ENCODE results near the gene NKX6-2.
A peak's percentile ranks its signal among the peaks of the same experiment; 100 is the strongest.
"Not testable (repeated sequence)": the region's sequence is repeated elsewhere in the genome, so short reads cannot be mapped to it uniquely, and the experiment has no call there.

NKX6-2 gene

GRCh38 chr10:132777441-132777840, 8.5 kb downstream of the NKX6-2 start:
- DNase-seq, result no peak

GRCh38 chr10:132776821-132777220, 9.1 kb downstream of the NKX6-2 start:
- DNase-seq, result no peak

DNA sequence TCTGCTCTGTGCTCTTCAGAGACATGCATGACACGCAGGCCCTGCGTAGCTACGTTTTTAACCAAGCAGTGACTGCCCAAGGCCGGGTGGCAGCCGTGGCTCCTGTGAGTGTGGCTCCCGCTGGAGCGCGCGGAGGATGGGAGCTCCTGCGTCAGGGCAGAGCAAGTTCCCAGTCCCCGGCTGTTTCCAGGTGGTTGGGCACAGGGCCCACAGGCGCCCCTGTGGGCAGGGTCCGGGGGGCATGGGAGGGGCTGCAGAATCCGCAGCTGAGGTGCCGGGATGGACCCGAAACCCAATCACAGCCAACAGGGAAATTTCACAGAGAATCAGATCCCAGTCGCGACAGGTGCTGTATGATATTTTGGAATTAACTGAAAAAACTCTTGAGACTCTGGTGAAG, 9.8 kb downstream of the NKX6-2 start:
- no peak for DNase-seq

DNA sequence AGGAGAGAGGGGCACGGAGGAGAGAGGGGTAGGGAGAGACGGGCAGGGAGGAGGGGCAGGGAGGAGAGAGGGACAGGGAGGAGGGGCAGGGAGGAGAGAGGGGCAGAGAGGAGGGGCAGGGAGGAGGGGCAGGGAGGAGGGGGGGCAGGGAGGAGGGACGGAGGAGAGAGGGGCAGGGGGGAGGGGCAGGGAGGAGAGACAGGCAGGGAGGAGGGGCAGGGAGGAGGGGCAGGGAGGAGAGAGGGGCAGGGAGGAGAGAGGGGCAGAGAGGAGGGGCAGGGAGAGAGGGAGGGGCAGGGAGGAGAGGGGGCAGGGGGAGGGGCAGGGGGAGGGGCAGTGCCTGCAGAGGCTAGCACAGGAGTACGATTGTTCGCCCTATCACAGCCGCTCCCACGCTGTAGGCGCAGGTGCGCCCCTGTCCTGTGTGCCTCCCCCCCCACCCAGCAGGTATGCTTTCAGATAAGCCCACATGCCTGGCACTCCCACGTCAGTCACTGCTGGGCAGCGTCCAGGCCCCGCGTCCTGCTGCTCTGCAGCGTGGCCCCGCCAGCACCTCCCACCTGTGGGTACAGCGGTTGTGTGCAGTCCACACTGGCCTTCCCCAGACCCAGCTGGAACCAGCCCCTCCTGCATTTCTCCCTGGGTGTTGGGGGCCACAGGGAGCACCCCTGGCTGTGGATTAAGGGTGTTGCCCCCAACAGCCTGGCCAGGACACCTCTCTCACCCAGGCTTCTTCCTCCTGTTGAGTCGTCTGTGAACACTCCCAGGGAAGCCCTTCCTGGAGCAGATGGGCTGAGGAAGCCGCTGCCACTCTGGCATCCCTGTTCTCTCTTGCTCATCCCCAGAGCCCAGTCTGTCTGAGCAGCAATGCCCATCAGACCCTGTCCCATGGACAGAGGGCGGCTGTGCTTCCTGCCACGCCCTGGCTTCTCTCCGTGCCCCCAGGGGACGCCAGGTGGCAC, 10.8 kb downstream of the NKX6-2 start:
- DNase-seq, result peak in 1 of 5 experiments; percentile 15

- no peak for DNase-seq
Measured at GRCh38 chr10:132774181-132774901, 11.6 kb downstream of the NKX6-2 start.

GRCh38 chr10:132772816-132773215, 13.1 kb downstream of the NKX6-2 start:
- DNase-seq, result not testable (repeated sequence)

- no peak for DNase-seq
Measured at GRCh38 chr10:132770061-132771021, 15.6 kb downstream of the NKX6-2 start.

DNA sequence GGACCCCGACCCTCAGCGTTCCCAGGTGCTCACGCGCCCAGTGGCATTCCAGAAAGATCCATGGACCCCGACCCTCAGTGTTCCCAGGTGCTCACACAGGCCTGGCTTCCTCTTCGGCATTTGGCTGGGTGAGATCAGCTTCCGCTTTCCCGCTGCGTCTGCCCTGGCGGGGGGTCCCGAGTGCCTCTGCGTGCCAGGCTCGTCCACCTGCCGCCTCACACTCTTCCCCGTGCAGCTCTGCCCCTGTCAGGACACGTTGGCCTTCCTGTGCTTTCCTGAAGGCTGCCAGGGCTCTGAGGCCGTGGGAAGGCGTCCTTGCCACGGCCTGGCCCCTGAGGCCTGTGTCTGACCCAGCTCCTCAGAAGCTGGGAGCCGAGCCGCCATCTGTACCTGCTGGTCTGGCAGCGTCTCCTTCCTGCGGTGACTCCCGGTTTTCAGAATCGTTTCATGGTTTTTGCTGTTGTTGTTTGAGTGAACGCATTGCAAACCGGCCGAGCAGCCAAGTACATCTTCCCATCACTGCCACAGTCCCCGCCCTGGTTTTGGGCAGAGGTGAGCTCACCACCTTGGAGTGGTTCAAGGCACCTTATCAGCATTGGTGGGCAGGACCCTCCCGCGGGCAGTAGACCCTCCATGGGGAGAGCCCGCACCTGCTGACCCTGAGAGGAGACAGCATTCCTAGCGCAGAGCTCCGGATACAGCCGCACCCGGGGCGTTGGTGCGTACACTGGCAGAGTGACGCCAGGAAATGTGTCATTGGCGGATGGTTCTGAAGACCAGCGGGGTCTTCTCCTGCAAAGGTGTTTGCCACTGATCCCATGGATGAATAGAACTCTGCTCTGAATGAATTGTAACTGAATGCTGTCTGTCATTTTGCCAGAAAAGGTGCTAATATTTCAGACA, 17.4 kb downstream of the NKX6-2 start:
- no peak for DNase-seq

DNA sequence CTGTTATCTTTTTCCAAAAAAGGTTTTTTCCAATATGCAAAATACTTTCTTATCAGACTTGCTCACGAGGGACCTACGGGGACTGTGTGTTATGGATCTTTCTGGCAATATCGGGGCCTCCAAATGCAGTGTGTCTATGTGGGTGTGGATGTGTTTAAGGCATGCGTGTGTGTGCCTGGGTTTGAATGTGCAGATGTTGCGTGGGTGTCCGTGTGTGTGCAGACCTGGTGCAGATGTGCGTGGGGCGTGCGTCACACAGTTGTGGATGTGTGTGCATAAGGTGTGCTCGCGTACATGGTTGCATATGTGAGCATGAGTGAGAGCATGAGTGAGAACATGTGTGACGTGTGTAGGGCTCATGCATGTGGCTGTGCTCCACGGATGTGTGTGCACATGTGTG, 19.7 kb downstream of the NKX6-2 start:
- no peak for DNase-seq

- DNase-seq, result no peak
Measured at GRCh38 chr10:132765435-132765834, 20.5 kb downstream of the NKX6-2 start.

GRCh38 chr10:132764108-132764507, 21.8 kb downstream of the NKX6-2 start:
- no peak for DNase-seq

- no peak for DNase-seq
Measured at GRCh38 chr10:132763545-132763944, 22.4 kb downstream of the NKX6-2 start.

DNA sequence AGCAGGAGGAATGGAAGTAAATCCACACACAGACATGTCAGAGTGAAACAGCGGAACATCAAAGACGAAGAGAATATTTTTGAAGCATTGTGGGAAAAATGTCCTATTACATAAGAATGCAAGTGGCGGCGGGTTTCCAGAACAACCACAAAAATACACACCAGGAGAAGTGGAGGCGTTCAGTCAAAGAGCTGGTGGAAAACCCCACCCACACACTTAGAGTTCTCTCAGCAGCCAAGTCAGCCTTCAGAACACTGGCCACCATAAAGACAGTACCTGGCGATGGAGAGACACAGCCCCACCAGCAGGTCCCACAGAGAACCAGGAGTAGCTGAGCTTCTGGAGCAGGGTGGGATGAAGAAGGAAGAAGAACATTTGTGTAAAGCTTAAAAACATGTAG, 23.7 kb downstream of the NKX6-2 start:
- no peak for DNase-seq

- no peak for DNase-seq
Measured at GRCh38 chr10:132761395-132762060, 24.4 kb downstream of the NKX6-2 start.

DNA sequence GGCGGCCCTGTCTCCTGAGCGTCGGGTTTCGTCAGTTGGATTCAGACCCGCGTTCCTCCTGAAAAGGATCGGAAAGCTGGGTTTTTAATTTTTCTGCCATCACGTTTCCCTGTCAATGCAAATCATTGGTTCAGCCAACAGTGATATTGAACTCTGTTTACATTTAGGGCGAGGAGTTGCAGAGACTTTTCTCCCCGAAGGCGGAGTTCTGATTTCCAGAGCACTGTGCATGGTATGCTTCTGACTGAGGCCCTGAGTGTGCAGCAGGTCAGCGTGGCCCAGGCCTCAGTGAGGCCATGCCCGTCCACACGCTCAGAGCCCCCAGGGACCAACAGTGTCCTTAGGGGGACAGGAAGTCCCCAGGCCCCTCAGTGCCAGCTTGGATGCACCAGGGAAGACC, 27.1 kb downstream of the NKX6-2 start:
- DNase-seq, result no peak

DNA sequence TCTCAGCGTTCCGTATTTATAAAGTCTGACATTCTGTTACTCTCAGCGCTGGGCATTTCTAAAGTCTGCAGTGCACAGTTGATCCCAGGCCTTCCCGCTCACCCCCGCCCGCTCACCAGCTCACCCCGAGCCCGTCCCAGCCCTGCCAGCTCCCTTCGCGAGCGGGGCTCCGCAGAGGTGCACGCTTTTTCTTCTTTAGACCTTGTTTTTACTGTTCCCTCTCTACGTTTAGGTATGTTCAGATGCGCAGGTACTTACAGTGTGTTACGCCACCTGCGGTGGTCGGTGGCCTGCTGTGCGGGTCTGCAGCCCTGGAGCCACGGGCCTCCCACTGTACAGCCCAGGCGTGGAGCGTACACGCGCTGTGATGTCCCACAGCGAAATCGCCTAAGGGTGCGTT, 28.8 kb downstream of the NKX6-2 start:
- DNase-seq, result no peak

DNA sequence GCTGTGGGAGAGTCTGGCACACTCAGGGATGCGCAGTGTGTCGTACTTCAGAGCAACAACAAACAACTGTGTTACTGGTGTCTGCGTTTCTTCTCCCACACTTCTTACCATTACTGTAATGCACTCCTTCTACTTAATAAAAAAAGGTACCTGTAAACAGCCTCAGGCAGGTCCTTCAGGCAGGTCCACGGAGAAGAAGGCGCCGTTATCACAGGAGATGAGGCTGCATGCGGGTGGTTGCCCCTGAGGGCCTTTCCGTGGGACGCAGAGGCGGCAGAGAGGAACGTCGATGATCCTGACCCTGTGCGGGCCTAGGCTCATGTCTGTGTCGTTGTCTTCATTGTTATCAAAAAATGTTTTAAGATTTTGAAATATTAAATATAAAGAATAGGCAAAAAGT, 29.4 kb downstream of the NKX6-2 start:
- no peak for DNase-seq

- no peak for DNase-seq
Measured at GRCh38 chr10:132755166-132755711, 30.7 kb downstream of the NKX6-2 start.

GRCh38 chr10:132754071-132754470, 31.9 kb downstream of the NKX6-2 start:
- no peak for DNase-seq

GRCh38 chr10:132753596-132753995, 32.4 kb downstream of the NKX6-2 start:
- no peak for DNase-seq

DNA sequence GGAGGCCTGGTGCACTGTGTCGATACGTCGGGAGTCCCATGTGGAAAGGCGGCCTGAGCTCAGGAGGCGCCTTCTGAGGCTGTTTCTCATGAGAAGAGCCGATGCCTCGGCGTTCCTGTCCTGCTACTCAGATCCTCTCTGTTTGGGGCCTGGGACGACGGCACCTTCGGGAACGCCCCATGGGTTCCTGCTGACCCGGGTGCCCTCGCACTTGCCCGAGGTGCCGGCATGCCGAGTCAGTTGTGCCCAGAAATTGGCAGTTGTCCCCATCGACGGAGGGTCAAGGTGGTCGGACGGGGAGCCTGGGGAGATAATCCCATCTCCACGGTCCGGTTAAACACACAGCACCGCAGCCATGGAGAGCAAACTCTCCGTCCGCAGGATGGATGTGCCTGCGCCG, 33.0 kb downstream of the NKX6-2 start:
- no peak for DNase-seq
